Stomach (tissue), 4 donors: ENCODE data around the gene BTG4.

Experiments used
- EP300 ChIP-seq: sonication (generic); formaldehyde crosslinking; IDR thresholded peaks from one replicate; pipeline ENCODE4 v1.6.1; 2017; ENCODE audit warnings: antibody characterized with exemption
- POLR2AphosphoS5 ChIP-seq, 3 donors: sonication (generic); formaldehyde crosslinking; IDR thresholded peaks; one replicate each; pipeline ENCODE4 v1.6.1; 2016; ENCODE audit warnings: antibody characterized with exemption in 3 of 3
- TF ChIP-seq, protein P1 (sequence below), 7 experiments: fragments of 450-650 bp in 4 of 7; fragments of 200-600 bp in 3 of 7; sonication (generic) in 3 of 7; IDR thresholded peaks; one replicate each; pipeline ENCODE4 v1.5.1; 2016 to 2019; ENCODE audit warnings: antibody characterized with exemption in 7 of 7, control low read depth in 2 of 7, mild to moderate bottlenecking in 1 of 7

- TF ChIP-seq, protein P1, sequence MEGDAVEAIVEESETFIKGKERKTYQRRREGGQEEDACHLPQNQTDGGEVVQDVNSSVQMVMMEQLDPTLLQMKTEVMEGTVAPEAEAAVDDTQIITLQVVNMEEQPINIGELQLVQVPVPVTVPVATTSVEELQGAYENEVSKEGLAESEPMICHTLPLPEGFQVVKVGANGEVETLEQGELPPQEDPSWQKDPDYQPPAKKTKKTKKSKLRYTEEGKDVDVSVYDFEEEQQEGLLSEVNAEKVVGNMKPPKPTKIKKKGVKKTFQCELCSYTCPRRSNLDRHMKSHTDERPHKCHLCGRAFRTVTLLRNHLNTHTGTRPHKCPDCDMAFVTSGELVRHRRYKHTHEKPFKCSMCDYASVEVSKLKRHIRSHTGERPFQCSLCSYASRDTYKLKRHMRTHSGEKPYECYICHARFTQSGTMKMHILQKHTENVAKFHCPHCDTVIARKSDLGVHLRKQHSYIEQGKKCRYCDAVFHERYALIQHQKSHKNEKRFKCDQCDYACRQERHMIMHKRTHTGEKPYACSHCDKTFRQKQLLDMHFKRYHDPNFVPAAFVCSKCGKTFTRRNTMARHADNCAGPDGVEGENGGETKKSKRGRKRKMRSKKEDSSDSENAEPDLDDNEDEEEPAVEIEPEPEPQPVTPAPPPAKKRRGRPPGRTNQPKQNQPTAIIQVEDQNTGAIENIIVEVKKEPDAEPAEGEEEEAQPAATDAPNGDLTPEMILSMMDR (IDR thresholded peaks at IDR 0.05) = no peak
- TF ChIP-seq POLR2AphosphoS5 (IDR thresholded peaks at IDR 0.05) (no peak), EP300 (no peak)
Measured at GRCh38 chr11:111455291-111456085, 56.7 kb downstream of the BTG4 start.
